Fibroblast of villous mesenchyme (primary cell): Measurements from ENCODE around the gene PPP1R3A. TPM values are rescaled to one million over a fixed set of nuclear protein-coding genes. Genes with fewer than 3 reads are reported as not detected.

Experiments
- DNase-seq: peaks from one replicate; pipeline ENCODE4 v3.0.0-alpha.2; 2010; ENCODE audit warnings: low read depth
- H3K4me3 ChIP-seq: 2 replicates; pipeline ENCODE4 v1.5.1; 2011; ENCODE audit warnings: low read depth, mild to moderate bottlenecking, low read length
- total RNA-seq: library from RNA; depleted of rRNA; stranded (reverse); fragments of >200 nt; gene quantifications from 2 replicates; pipeline ENCODE4 v1.2.3, GENCODE V29; 2012
- TF ChIP-seq, protein P1 (sequence below): IDR thresholded peaks from 2 replicates; pipeline ENCODE4 v1.5.1; 2012; ENCODE audit warnings: low read depth, mild to moderate bottlenecking, low read length; ENCODE audit not compliant: insufficient read depth

PPP1R3A gene
- total RNA-seq, 1 donor, result not detected

GRCh38 chr7:113891031-113891350, 27.8 kb downstream of the PPP1R3A start:
- TF ChIP-seq, protein P1, sequence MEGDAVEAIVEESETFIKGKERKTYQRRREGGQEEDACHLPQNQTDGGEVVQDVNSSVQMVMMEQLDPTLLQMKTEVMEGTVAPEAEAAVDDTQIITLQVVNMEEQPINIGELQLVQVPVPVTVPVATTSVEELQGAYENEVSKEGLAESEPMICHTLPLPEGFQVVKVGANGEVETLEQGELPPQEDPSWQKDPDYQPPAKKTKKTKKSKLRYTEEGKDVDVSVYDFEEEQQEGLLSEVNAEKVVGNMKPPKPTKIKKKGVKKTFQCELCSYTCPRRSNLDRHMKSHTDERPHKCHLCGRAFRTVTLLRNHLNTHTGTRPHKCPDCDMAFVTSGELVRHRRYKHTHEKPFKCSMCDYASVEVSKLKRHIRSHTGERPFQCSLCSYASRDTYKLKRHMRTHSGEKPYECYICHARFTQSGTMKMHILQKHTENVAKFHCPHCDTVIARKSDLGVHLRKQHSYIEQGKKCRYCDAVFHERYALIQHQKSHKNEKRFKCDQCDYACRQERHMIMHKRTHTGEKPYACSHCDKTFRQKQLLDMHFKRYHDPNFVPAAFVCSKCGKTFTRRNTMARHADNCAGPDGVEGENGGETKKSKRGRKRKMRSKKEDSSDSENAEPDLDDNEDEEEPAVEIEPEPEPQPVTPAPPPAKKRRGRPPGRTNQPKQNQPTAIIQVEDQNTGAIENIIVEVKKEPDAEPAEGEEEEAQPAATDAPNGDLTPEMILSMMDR, result no peak
- H3K4me3 ChIP-seq, result no peak overlapping the region
- DNase-seq, result no peak

DNA sequence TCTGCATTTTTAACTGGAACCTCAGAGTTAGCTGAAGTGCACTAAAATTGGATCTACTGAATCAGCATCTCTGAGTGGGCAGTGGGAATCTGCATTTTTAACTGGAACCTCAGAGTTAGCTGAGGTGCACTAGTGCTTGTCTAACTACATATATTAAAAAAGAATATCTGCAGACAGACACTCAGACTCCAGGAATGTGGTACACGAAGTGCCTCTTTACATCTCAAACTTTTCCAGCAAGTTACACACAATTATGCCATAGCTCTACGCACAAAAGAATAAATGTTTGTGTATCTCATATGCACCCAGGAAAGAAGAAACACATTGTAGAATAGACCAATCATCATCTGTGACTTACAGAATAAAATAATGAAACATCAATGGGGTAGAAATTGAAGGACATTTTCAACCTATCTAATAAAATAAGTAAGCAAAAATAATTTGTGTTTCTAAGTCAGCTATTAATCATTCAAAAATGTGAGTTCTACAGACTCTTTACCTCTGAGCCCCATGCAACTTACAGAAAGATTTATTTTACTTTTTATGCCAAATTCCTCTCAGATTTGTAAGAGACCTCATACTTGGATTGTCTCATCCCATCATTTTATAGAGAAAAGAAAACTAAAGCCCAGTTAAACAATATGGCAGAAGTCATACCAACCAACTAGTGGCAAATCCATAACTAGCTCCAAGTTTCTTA, 28.3 kb downstream of the PPP1R3A start:
- TF ChIP-seq, protein P1, result no peak
- no peak for DNase-seq
- H3K4me3 ChIP-seq, result no peak overlapping the region

DNA sequence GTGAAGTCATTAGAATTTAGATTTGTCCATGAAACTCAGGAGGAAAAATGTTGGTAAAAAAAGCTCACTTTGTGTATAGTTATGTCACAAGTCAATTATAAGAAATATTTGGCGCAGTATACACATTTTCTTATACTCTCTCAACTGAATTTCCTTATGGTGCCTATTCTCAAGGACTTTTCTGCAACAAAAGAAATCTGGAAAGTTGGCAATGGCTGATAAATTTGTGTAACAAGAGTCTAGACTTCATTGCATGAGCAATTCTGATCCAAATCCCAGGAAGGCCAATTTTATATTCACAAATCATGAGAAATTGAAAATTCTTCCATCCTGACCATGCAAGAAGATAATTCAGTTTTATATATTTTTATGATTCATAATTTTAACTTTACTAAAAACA, 35.7 kb downstream of the PPP1R3A start:
- TF ChIP-seq, protein P1, result no peak
- no peak for DNase-seq
- no peak overlapping the region for H3K4me3 ChIP-seq

GRCh38 chr7:113880559-113880958, 38.2 kb downstream of the PPP1R3A start:
- TF ChIP-seq, protein P1, result no peak
- DNase-seq, result no peak
- H3K4me3 ChIP-seq, result no peak overlapping the region

GRCh38 chr7:113878394-113878992, 40.3 kb downstream of the PPP1R3A start:
- DNase-seq, result no peak
- H3K4me3 ChIP-seq, result no peak overlapping the region
- TF ChIP-seq, protein P1, result no peak

DNA sequence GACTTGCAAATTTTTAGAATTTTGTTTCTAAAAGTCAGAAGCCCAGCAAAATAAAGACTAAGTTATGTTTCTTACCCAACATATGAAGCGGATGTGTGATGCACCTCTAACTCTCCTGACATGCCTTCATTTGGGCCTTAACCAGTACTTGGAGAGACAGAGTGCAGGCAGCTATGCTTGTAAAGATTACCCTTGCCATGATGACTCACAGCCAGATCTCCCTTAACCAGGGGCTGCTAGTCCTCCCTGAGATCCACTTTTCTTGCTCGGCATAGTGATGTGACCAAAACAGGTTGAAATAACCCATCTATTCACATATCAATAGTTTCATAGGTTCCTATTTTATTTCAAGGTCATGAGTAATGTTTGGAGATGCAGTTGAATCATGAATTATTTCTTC, 43.6 kb downstream of the PPP1R3A start:
- H3K4me3 ChIP-seq, result no peak overlapping the region
- TF ChIP-seq, protein P1, result no peak
- DNase-seq, result no peak
